GM12878 (cell line): Measurements from ENCODE around the gene PRR5.
"Not testable (repeated sequence)": the region's sequence is repeated elsewhere in the genome, so short reads cannot be mapped to it uniquely, and the experiment has no call there.

Source experiments
- RAD21 ChIP-seq: IDR thresholded peaks from 2 replicates; pipeline ENCODE4 v1.6.1; 2011; ENCODE audit warnings: mild to moderate bottlenecking, low read depth, low read length, moderate library complexity; ENCODE audit not compliant: insufficient read depth
- ZNF274 ChIP-seq: IDR thresholded peaks from one replicate; pipeline ENCODE4 v1.8.0; 2011; ENCODE audit not compliant: insufficient read length, insufficient read depth
- TF ChIP-seq, protein P1 (sequence below), 3 experiments: IDR thresholded peaks in 2 of 3; conservative IDR thresholded peaks in 1 of 3; 2 replicates each; pipeline ENCODE4 v1.5.1; 2011; ENCODE audit warnings: low read depth in 3 of 3, low read length in 3 of 3, mild to moderate bottlenecking in 3 of 3, control low read depth in 2 of 3, moderate library complexity in 2 of 3, inconsistent platforms in 1 of 3, mixed read lengths in 1 of 3; ENCODE audit not compliant: control insufficient read depth in 2 of 3, insufficient read depth in 1 of 3; ENCODE audit errors: extremely low read depth in 1 of 3

DNA sequence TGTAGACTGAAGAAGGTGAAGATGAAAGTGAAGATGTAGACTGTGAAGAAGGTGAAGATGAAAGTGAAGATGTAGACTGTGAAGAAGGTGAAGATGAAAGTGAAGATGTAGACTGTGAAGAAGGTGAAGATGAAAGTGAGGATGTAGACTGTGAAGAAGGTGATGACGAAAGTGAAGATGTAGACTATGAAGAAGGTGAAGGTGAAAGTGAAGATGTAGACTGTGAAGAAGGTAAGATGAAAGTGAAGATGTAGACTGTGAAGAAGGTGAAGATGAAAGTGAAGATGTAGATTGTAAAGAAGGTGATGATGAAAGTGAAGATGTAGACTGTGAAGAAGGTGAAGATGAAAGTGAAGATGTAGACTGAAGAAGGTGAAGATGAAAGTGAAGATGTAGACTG is 49.1 kb upstream of the PRR5 start:
- TF ChIP-seq, protein P1, sequence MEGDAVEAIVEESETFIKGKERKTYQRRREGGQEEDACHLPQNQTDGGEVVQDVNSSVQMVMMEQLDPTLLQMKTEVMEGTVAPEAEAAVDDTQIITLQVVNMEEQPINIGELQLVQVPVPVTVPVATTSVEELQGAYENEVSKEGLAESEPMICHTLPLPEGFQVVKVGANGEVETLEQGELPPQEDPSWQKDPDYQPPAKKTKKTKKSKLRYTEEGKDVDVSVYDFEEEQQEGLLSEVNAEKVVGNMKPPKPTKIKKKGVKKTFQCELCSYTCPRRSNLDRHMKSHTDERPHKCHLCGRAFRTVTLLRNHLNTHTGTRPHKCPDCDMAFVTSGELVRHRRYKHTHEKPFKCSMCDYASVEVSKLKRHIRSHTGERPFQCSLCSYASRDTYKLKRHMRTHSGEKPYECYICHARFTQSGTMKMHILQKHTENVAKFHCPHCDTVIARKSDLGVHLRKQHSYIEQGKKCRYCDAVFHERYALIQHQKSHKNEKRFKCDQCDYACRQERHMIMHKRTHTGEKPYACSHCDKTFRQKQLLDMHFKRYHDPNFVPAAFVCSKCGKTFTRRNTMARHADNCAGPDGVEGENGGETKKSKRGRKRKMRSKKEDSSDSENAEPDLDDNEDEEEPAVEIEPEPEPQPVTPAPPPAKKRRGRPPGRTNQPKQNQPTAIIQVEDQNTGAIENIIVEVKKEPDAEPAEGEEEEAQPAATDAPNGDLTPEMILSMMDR (IDR thresholded peaks at IDR 0.05 in 2 of 3, conservative IDR thresholded peaks at IDR 0.05 in 1 of 3; ENCODE audit: control insufficient read depth in 2 of 3, extremely low read depth in 1 of 3, insufficient read depth in 1 of 3, low read depth in 3 of 3, low read length in 3 of 3): not testable (repeated sequence)
- not testable (repeated sequence) for TF ChIP-seq RAD21, ZNF274
